OCI-LY1 (cell line): ENCODE measurements around the gene ZNF827.

Experiments used
- CTCF ChIP-seq: fragments of 200-600 bp; sonication (generic), shearing (Covaris generic); IDR thresholded peaks from 2 replicates; pipeline ENCODE4 v1.5.1; 2017; ENCODE audit warnings: mild to moderate bottlenecking, antibody characterized with exemption, low read length, moderate library complexity, mixed read lengths
- EZH2 ChIP-seq: fragments of 200-600 bp; sonication (generic), shearing (Covaris generic); IDR thresholded peaks from 2 replicates; pipeline ENCODE4 v1.8.0; 2017; ENCODE audit warnings: borderline replicate concordance, mixed run types, mild to moderate bottlenecking, antibody characterized with exemption, low read length, moderate library complexity, mixed read lengths

- no peak for TF ChIP-seq CTCF
- TF ChIP-seq EZH2 = no peak
Measured at GRCh38 chr4:145957302-145957701, 18.7 kb upstream of the ZNF827 start.
